Caki2 (cell line): Measurements from ENCODE around the gene CCR9. TPM values are rescaled to one million over a fixed set of nuclear protein-coding genes. Genes with fewer than 3 reads are reported as not detected.
A peak's percentile ranks its signal among the peaks of the same experiment; 100 is the strongest.

ENCODE experiments used
- DNase-seq: peaks from one replicate; pipeline ENCODE4 v3.0.0-alpha.2; 2015; ENCODE audit warnings: low read depth
- in situ Hi-C: cut with HindIII; loops from 2 replicates; pipeline ENCODE4 v1.10.0; 2016; ENCODE audit warnings: low sequenced_read_pairs, low pct_unique_long_range_greater_than_20kb, mixed read lengths
- total RNA-seq: library from RNA; depleted of rRNA; stranded (reverse); fragments of >200 nt; shearing (Covaris generic); gene quantifications from 2 replicates; pipeline ENCODE4 v1.2.3, GENCODE V29; 2014; ENCODE audit warnings: low replicate concordance

CCR9 gene
- total RNA-seq, 1 experiment from 2014 or later = 0.81 TPM

DNA sequence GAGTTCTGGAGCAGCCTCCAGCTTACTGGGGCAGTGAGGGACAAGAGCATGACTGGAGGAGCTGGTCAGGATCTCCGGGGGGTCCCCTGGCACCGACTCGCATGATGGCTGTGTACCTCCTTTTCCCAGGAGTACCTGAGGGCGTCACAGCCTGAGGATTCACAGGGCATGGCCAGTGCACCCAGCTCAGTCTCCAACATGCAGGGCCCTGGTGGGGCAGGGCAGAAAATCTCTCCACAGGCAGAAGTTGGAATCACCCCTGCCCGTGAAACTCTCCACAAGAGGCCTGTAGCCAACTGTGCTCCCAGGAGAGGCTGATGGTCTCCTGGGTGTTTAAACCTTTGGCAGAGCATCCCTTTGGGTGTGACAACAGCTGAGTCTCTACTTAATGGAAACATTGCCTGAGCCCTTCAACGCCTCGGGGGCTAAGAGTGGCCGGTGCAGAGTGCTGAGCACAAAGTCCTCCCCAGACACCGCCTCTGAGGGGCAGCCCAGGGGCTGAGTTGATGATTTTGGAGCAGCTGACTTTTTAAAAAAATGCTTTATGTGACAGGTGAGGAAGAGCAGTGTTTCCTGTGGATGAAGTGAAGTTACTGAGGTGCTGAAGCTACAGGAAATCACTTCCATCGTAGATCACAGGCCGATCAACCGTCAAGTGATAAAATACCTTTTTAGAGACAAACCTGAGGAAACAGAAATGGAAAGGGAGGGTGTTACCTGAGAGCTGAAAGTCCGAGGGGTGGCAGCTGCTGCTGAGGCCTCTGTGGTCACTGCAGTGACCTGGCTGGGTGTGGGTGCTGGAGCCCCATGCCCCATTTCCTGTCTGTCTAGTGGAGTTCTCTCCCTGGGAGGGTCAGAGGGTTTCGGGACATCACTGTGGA lies 35.1 kb downstream of the CCR9 start:
- DNase-seq = no peak
- in situ Hi-C loops = no loop called here

DNA sequence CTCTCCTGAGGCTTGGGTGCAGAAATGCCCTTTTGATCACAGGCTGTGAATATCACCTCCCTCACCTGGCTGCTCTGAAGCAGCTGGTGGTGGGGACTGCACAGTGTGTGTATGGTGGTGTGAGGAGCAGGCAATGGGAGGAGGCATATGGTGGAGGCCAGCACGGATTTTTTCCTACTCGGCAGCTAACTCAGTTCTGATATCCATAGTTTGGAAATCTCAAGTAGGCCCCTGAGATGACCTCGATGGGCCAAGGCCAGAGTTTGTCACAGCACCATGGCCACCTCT lies 35.6 kb downstream of the CCR9 start:
- no peak for DNase-seq
- in situ Hi-C loops = no loop called here

DNA sequence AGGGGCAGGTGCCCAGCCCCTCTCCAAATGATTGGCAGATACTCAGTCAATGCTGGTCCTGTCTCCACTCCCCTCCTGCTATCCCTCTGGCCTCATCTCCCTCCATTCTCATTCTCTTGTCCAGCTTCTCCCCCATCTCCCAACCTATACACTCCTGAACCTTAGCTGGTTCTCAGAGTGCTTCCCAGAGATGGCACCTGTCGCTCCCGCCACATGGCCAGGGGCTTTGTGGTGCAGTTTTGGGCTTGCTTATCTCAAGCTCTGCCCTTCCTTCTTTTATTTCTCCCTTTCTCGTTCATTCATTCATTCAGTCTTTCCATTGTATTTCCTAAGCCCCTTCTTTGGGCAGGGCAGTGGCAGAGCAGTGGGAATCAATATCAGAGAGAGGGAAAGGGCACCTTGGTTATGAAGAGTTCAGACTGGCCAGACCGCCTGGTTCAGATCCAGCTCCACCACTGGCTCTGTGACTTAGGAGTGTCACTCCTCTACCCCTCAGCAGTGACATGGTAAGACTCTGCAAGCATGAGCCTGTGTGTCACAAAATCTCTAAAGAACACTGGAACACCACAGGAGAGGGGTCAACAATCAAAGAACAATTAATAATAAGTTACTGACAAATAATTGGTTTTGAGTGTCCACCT lies 36.7 kb downstream of the CCR9 start:
- no peak for DNase-seq
- in situ Hi-C loops = no loop called here

DNA sequence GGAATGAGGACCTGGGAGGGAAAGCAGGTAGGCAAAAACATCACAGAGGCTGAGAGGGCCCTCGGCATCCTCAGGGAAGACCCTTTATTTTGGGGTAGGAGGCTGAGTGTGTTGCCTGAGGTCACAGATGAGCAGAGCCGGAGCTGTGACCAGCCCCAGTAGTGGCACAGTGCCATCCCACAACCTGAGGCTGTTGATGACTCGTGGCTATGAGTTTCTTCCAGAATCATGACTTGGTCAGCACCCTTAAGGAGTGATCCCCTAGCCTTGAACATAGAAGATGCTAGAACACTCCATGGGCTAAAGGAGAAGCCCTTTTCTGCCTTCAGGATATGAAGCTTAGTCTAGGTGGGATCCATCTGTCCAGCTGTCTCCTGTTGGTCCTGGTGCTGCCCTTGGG lies 37.4 kb downstream of the CCR9 start:
- in situ Hi-C loops = no loop called here
- peak; percentile 25 for DNase-seq

DNA sequence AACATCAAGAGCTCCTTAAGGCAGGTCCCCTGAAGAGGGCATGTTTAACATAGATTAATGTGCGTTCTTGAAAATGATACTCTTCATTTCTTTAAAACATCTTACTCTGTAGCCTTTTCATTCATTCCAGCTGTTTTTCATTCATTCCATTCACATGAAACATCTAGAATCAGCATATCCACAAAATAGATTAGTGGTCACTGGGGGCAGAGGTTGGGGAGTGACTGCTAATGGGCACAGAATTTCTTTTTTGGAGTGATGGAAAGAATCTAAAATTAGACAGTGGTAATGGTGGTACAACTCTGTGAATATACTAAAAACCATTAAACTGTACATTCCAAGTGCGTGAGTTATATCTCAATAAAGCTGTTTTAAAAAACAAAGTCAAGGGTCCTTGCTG lies 41.5 kb downstream of the CCR9 start:
- no peak for DNase-seq
- in situ Hi-C loops = no loop called here

DNA sequence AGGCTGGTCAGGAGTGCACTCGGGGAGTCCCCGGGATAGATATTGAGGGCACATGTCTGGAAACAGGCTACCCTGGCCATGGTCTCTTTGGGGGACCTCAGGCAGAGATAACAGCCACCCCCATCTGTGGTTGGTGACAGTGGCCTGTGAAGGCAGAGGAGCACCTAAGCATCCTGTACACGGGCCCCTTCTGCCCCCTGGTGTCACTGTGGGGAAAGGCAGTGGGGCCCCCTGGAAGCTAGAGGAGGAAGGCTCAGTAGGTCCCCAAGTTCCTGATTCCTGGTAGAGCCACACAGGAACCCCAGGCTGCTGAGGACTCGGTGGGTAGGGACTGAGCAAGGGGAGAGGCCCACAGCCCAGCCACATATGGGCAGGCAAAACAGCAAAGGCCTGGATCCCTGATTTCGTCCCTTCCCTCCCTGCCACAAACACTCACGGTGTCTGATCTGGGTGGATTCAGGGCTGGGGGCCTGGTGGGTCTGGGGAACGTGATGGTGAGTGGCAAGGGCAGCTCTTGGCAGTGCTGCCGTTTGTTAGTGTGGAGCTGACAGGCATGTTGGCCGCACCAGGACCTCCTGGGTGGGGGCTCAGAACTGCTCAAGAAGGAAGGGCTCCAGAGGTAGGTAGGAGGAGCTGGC lies 42.8 kb downstream of the CCR9 start:
- DNase-seq = peak; percentile 41
- in situ Hi-C loops = no loop called here

DNA sequence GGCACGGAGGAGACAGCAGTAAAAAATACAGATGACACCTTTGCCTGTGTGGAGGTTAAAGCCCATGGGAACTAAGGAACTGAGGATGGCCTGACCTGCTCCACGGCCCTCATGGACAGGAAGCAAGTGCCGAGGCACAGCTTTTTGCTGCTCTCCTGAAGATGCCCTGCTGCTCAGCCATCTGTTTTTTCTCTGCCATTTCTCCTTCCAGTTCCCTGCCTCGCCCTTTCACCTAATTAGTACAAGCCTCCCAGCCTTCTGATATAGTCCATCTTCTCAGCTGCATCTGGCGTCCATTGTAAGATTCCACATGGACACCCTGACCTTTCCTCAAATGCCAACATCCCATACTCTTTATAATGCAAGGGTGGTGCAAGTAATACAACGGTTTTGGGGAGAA lies 45.2 kb downstream of the CCR9 start:
- in situ Hi-C loops = no loop called here

DNA sequence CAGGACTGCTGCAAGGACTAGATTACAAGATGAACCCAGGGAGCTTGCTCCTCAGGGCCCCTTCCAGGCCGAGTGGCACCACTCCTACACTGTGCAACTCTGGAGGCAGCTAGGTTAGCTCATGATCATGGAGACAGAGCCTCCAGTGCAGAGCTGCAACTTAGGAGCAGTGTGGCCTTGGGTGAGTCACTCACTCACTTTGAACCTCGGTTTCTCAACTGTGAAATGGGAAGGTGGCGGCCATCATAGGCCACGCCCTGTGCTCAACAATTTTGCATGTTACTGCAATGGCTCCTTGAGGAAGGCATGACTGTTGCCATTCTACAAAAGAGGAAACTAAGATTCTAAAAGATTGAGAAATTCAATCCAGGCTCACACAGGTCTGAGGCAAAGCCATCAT lies 45.8 kb downstream of the CCR9 start:
- no peak for DNase-seq
- in situ Hi-C loops = no loop called here

More for the DNA sequence above, 45.2 kb downstream of the CCR9 start:
- no peak for DNase-seq

DNA sequence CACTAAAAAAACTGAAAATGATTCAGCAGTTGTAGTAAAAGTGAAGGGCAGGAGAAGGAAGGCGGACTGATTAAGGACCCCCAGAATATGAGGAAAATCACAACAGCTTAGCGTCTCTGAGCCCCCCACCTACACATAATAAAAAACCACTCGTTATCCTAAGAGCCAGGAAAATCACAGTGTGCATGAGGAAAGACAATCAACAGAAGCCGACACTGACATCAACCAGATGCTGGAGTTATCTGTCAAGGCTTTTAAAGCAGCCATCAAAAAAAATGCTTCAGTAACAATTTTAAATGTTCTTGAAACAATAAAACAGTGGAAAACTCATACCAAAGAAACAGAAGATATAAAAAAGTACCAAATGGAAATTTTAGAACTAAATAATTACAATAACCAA lies 47.2 kb downstream of the CCR9 start:
- DNase-seq = no peak
- in situ Hi-C loops = no loop called here

DNA sequence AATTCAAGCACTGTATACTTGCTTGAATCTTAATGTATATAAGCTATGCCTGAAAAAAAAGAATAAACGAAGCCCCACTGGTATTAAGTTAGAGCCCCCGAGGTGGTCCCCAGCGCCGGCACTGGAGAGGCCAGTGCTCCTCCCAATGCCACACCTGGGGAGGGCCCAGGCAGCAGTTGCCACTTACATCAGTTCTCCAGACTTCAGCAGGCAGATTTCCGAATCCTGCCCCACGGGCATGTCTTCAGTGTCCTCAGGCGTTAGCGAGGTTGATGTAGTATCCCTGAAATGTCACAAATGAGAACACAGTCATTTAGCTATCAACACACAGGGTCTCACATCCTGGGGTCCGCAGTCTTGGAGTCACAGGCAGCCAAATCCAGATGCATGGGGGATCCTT lies 49.9 kb downstream of the CCR9 start:
- no peak for DNase-seq
- in situ Hi-C loops = no loop called here

DNA sequence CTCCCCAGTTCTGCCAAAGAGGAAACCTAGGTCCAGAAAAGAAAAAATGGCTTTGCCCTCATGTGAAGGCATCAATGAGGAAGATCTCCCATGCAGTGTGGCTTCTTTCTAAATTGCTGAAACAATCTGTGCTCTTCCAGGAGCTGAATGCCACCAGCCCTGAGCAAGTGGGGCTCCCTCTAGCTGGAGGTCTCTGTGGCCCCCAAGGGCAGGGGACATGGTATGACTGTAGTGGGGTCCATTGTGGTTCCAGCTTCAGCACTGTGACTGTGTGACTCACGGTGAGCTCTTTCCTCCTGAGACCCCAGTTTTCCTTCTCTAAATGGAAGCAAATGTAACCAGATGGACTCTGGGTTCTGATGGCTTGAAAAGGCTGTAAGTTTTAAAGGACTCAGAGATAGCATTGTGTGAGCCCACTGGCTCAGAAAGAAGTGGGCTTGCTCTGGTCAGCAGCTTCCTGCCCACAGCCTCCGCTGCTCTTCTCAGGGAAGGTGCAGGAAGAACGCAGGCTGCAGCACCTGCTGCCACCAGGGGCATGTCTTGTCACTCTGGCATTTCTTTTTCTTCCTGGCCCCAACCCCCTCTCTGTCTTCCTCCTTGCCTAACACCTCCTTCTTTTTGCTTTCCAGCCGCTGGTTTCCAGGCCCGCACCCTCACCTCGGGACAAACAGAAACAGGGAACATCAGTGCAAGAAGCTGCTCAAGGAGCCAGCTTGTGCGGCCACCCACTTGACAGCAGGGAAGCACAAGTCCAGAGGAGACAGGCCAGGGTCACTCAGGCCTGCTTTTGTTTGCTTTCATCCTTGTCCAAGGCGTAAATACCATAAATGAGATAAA lies 51.1 kb downstream of the CCR9 start:
- in situ Hi-C loops = no loop called here

DNA sequence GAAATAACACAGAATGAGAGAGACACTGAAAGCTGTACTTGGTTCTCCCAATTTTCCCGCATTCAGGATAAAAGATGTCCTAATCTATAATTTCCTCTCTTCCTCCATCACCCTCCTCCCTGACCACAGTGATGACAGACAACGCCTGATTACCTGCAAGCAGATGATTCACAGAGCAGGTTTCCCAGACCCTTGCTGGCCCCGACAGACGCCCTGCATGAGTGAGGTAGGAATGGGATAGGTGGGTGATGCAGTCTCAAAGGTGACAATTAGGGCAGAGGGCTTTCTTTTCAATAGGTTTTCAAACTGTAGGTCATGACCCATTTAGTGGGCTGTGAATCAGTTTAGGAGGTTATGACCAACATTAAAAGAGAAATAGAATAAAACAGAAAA lies 51.7 kb downstream of the CCR9 start:
- no peak for DNase-seq
- in situ Hi-C loops = no loop called here

More for the DNA sequence above, 51.1 kb downstream of the CCR9 start:
- DNase-seq = no peak

DNA sequence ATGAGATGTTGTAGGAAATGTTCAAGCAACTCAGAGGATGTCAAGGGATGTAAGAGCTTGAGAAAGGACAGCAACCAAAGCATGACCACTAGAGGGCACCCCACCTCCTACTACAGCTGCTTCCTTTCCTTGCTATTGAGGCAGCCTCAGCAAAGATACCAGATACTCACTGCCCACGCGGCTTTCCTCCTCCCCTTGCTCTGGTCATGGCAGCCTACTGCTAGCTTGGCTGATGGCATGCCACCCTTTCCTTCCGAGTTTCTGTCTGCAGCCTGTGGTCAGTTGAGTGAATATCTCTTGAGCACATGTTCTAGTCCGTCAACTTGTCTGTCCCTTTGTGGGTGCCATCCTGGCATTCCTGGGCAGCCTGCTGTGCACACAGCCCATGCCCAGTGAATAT lies 52.5 kb downstream of the CCR9 start:
- in situ Hi-C loops = no loop called here
- DNase-seq = peak; percentile 48

DNA sequence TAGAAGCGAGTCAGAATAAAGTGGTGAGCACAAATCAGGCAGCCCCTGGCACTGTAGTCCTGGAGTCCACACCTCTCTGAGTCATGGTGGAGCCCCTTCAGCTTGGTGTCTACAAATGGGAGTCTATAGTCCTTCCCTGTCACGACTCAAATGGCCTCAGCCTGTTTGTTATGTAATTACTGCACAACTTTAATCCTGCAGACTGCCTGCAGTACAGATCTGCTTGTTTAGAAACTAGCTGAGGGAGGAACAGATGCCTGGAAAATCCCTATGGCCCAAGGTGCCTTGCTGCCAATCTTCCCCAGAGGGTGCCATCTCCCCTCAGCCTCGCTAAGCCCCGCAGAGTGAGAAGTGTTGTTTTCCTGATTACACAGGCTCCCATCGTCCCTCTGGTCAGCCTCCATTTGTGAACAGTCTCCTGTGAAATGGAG lies 53.0 kb downstream of the CCR9 start:
- no peak for DNase-seq
- in situ Hi-C loops = no loop called here

DNA sequence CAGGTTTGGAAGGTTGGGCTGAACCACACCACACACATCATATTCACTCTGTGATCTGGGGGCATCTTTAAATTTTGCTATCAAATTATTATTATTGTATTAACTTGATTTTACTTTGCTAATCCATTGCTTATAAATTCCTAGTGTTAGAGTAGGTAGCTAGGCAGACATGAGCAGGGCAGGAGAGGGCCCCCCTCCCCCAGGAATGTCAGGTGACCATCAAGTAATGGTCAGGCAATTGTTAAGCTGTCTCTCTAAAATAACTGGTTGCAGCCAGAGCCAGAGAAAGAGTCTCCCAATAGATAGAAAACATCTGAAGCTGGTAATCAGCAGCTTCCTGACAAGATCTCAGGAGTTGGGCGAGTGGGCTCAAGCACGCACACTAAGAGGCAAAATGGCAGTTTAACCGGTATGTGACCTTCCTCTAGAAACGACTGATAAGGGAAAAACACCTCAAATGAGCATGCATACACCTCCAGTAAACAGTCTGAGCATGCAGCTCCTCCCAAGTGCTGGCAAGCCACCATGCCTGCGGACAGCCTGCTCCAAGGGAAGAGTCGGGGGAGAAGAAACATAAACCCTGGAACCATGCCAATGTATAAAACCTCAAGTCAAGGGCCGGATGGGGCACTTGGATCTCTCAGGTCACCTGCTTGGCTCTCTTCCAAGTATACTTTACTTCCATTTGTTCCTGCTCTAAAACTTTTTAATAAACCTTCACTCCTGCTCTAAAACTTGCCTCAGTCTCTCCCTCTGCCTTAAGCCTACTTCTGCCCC lies 53.8 kb downstream of the CCR9 start:
- in situ Hi-C loops = no loop called here
- no peak for DNase-seq

DNA sequence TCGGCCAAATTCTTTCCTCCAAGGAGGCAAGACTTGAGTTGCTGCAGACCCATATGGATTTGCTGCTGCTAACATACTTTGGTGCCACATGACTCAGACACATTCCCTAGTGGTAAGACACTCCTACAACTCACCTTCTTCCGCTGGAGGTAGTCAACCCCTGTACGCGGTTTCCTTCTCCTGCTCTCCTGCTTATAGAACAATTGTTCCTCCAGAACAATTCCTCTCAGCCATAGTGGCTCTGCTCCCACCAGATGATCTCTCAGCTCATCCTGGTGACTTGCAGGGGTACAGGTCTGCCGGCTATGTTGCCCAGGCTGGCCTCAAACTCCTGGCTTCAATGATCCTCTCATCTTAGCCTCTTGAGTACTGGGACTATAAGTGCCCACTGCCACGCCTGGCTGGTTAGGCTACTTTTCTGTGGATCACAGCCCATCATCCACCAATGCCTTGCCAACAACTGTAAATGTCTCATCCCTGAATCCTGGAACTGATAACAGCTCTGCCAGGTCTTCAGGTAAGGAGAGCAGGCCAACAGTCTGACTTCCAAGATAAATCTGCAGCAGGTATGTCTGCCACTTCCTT lies 54.5 kb downstream of the CCR9 start:
- DNase-seq = no peak
- in situ Hi-C loops = no loop called here

DNA sequence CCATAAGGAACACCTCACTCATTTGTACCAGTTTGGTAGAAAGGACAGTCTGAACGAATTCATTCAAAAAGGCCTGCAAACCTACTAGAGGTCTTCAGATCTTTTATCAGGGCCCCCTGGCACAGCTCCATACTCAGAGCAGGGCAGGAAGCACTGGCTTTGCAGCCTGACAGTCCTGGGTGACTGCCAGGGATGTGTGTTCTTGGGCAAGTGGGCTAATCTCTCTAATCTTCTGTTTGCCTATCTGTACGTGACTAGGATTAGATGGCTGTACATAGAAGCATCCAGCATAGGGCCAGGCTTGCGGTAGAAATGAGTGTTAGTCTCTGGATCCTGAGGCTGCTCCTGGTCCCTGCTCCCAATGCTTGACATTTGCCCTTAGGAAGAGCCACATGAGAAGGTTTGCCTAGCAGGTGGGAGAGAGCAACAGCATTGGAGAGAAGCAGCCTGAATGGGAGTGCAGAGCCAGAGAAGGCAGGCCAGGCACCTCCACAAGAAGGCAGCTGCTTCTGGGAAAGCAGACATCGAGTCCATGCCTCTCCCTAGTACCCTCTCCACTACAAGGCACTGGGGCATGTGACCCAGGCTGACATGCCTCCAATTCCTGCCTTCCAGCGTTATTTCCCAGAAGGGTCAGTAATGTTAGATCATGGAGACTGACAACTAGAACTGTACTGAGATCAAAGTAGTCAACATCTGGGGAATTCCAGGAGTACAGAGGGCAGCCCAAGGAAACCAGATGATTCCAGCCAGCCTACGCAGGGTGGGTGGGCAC lies 55.9 kb downstream of the CCR9 start:
- no peak for DNase-seq
- in situ Hi-C loops = no loop called here
